GM18868 (cell line): ENCODE data around the gene TMEM126B.
"Not testable (repeated sequence)": the region's sequence is repeated elsewhere in the genome, so short reads cannot be mapped to it uniquely, and the experiment has no call there.

Experiments used
- ATAC-seq: cut with Tn5 transposase; IDR thresholded peaks from one replicate; pipeline ENCODE4 v1.9.1; 2021; ENCODE audit warnings: mild to moderate bottlenecking, moderate library complexity; ENCODE audit not compliant: unreplicated experiment

Gene TMEM126B

DNA sequence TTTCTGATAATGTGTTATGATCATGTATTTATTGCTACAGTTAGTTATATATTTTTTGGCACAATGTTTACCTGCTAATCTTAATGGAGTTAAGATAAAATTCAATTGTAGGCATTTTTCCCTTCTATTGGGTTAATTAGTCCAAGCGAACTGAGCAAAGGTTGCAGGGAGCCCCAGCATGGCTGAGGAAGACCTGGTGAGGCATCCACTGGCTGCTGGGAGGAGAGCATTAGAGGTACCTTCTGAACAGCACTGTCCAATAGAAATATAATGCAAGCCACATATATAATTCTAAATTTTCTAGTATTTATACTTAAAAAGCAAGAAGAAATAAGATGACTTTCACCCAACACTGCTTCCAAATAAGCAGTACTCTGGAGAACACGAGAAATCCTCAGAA lies 18.7 kb downstream of the TMEM126B start:
- ATAC-seq: peak; percentile 10

DNA sequence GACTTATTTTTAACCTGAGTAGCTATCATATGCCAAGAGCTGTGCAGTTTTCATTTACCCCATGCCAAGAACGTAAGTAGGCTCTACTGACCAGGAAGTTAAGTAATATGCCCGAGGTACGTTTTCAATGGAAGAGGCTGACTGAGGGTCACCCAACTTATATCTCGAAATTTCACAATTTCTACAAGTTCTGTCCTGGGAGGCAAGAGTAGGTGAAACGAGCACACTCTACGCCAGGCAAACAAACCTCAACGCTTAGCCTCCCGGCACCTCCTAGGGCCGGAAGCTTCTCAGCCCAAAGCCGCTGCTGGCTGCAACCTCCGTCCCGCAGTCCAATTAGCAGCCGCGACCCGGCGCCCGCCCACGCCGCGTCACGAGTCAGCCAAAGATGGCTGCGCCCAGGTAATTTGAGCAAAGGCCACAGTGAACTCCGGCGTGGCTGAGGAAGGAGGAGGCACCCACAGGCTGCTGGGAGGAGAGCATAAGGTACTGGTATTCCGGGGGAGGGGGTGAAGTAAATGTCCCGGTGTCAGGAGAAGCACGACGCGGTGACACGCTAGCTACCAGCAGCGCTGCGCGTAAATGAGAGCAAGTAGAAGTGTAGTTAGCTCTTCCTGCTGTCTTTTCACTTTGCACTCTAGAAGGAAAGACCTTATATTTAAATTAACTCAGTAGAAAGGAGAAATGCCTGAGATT lies 19.4 kb downstream of the TMEM126B start, which contains the start of gene TMEM126A:
Gene TMEM126A, plus strand, starts transcription at position 364 of the 696 bp plus-strand sequence. CDS start 2,289 bp downstream, outside the sequence.
- ATAC-seq: peak; percentile 99

DNA sequence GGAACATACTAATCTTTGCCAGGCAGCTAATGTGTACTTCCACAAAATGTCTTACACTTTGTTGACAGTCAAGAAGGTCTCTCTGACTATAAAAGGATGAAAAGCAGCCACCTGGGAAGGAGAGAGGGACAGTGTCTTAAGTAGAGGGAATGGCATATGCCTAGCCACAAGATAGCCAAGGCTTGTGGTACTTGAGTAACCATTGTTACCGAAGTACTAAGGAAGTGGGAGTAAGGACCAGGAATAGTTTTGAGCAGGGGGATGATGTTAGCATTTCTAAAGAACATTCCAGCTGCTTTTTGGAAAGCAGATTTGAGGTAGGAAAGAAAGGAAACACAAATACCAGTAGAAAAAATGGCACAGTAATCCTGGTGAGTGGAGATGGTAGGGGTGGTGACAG lies 22.7 kb downstream of the TMEM126B start:
- ATAC-seq: no peak

DNA sequence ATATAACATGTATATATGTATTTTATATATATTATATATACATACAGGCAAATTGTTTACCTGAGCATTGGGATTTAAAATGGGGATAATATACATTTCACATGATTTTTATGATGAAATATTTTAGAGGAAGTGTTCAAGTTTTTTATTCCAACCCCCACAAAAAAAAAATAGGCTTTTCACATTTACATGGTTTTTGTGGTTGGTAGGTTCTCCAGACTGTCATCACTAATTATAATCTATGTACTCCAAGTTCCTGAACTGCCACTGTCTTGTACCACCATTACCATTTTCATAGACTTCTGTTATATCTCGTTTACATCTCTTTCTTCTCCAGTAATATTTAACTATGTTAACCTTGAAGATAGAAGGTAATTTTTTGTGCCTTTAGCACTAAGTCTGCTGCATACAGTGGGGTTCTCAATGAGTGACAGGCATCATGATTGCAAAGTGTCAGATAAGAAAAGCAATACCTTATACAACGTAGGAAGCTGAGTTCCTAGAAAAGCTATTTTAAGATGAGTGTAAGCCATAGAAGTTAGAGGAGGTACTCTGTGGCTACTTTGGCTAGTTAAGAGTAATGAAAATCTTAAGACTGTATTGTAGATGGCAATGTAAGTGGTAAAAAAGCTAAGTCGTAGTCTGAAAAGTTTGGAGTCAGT lies 24.5 kb downstream of the TMEM126B start:
- ATAC-seq: no peak

- not testable (repeated sequence) for ATAC-seq
Observed at GRCh38 chr11:85654343-85654742, 25.9 kb downstream of the TMEM126B start.

DNA sequence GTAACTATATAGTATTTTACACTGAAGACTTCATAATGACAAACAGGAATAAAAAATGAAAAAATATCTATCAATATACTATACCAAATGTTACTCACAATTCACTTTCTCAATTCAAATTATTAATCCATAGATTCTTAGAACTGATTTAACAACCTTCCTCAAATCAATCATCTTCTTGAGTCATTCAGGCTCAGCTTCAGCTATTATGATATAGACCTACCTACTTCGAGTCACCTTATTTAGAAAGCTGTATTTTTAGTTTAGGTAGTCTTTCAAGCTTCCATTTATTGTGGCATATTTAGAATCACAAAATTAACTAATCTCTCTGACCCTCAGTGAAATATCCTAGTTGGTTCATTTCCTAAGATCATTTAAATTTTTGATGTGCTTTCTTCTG lies 28.4 kb downstream of the TMEM126B start:
- ATAC-seq: no peak

GRCh38 chr11:85658180-85658579 lies 29.8 kb downstream of the TMEM126B start:
- no peak for ATAC-seq

DNA sequence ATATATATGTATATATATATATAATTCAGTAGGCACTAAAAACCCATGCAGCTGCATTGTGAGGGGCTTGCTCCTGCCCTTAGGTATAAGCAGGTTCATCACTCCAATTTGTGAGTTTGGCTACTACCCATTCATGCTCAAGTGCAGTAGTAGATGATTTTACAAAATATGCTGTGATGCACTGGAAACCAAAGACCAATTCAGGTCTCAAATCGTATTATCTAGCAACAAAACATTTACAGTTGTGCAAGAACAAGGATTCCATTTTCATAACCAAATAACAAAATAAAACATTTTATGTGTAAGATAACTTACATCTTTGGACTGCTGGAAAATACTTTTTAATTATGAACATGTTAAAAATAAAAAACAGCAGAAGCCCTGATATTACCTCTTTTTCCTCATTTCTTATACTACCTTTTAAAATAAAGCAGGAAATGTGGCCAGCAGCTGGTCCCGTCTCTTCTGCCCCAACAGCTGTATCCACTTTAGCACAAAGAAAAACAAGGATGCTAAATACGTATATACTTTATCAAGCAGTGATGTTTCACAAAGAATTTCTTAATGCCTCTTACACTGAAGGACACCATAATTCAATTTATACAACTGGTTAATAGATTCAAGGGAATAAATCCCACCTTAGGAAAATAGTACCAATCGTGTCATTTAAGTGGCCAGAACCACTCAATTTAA lies 33.7 kb downstream of the TMEM126B start:
- ATAC-seq: no peak

GRCh38 chr11:85663080-85663752 lies 34.8 kb downstream of the TMEM126B start:
- ATAC-seq: no peak

DNA sequence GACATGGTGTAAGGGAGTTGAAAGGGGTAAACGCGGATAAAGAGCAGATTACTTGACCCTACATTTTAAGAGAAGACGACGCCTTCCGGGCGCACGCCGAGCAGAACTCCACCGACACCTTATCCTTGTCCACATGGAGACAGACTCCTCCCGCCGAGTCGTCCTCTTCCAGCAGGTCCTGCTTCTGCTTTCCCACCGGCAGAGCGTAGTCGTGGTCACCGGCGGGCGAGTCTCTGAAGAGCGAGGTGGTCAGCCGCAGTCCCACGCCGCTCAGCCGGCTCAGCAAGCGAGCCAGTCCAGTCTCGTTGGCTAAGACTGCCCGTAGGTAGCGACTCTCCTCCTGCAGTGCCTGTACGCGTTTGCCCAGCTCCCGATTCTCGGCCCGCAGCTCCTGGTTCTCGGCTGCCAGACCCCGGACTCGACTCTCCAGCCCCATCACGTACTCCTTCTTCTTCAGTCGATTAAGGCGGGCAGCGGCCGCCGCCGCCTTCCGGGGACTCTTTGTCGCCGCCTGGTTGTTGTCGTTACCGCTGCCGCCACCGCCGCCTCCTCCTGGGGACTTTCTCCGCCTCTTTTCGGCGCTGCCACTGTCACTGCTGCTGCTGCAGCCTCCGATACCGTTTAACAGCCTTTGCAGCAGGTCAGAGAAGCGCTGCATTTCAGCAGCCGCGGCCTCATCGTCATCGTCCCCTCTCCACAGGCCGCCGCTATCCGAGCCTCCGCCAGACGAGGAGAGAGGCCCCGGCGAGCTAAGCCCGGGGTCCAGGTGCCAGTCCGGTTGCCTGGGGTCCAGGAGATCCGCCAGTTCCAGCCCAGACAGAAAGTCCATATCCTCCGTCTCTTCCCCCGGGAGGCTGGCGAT lies 35.6 kb downstream of the TMEM126B start:
- ATAC-seq: peak; percentile 71

DNA sequence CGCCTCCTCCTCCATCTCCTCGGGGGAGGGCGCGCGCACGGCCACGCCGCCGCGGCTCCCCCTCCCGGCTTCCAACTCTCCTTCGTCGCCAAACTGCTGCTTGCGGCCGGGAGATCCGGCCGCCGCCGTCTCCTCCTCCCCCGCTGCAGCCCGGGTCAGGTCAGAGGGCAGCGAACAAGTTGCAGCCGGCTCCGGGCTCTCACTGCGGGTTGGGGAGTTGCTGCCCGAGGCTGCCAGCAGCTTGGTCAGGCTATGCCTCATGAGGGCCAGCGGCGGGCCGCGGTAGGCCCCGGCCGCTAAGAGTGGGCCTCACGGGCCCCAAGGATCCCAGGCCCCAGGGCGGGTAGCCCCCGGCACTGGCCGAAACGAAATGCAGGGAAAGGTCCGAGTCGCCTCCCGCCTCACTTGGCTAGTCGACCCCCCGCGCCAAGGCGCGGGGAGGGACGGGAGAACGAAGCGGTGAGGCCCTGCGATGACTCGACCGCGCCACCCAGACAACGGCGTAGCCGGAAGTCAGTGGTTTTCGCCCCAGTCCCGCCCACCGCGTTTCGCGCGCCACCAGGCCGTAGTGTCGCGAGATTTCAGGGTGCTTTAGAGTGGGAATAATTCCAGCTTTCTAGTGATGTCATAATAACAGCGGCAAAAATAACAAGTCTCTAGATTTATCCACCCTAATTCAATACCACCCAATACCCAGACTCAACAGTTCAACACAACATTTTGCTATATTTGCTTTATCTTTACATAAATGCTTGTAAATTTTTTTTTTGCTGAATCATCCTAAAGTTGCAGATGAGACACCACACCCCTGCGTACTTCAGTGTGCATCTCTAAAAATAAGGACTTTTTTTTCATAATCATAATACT lies 36.5 kb downstream of the TMEM126B start, which contains the start of gene CREBZF:
Gene CREBZF, minus strand, starts transcription at position 515 of the 867 bp plus-strand sequence. Its CDS starts 254 bp downstream, at position 261.
- ATAC-seq: peak; percentile 91

- ATAC-seq: no peak
Observed at GRCh38 chr11:85665733-85666132, 37.3 kb downstream of the TMEM126B start.

GRCh38 chr11:85666687-85667086 lies 38.3 kb downstream of the TMEM126B start:
- no peak for ATAC-seq

DNA sequence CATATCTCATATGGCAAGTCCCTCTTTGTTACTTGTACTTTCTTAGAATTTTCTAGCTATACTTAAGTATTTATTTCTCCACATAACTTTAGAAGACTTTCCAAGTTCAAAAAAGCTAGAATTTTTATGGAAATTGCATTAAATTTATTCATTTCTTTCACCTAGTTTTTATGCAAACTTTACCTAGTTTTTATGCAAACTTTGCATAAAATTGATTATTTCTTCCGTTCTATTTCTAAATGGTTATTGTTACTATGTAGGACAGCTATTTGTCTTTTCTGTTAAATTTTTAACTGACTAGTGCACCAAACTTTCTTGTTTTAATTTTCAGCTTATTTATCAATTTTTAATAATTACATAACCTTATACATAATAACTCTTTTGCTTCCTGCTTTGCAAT lies 39.8 kb downstream of the TMEM126B start:
- ATAC-seq: no peak

DNA sequence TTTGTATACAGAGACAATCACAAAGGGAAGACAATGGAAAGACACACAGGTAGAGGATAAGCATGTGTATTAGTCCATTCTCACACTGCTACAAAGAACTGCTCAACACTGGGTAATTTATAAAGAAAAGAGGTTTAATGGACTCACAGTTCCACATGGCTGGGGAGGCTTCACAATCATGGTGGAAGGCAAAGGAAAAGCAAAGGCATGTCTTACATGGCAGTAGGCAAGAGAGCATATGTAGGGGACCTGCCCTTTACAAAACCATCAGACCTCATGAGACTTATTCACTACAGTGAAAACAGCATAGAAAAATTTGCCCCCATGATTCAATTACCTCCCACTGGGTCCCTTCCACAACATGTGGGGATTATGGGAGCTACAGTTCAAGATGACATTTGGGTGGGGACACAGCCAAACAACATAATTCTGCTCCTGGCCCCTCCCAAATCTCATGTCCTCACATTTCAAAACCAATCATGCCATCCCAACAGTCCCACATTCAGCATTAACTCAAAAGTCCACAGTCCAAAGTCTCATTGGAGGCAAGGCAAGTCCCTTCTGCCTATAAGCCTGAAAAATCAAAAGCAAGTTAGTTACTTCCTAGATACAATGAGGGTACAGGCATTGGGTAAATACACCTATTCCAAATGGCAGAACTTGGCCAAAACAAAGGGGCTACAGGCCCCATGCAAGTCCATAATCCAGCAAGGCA lies 42.7 kb downstream of the TMEM126B start:
- ATAC-seq: not testable (repeated sequence)

DNA sequence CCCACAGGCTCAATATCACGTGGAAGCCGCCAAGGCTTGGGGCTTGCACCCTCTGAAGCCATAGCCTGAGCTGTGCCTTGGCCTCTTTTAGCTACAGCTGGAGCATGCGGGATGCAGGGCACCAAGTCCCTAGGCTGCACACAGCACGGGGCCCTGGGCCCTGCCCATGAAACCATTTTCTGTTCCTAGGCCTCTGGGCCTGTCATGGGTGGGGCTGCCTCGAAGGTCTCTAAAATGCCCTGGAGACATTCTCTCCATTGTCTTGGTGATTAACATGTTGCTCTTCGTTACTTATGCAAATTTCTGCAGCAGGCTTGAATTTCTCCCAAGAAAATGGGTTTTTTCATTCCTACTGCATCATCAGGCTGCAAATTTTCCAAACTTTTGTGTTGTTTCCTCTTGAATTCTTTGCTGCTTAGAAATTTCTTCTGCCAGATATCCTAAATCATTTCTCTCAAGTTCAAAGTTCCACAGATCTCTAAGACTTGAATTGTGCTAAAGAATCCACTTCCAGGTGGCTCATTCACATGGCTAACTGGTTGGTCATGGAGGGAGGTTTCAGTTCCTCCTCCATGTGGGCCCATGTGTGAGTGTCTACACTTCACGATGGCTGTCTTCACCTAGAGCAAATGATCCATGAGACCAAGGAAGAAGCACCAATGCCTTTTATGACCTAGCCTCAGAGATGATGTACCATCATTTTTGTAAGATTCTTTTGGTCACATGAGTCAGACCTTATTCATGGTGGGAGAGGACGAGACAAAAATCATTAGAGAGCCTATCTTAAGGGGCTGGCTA lies 43.9 kb downstream of the TMEM126B start:
- no peak for ATAC-seq

DNA sequence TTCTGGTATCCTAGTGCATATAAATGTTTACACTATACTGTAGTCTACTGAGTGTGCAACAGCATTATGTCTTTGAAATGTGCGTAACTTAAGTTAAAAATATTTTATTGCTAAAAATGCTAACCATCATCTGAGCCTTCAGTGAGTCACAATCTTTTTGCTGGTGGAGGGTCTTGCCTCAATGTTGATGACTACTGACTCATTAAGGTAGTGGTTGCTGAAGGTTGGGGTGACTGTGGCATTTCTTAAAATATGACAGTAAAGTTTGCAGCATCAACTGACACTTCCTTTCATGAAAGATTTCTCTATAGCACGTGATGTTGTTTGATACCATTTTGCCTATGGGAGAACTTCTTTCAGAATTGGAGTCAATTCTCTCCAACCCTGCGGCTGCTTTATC lies 45.0 kb downstream of the TMEM126B start:
- no peak for ATAC-seq

- ATAC-seq: no peak
Observed at GRCh38 chr11:85679576-85679975, 51.2 kb downstream of the TMEM126B start.
